Umbilical cord (tissue), 2 donors: ENCODE measurements around the gene FERMT3. TPM values are rescaled to one million over a fixed set of nuclear protein-coding genes. Genes with fewer than 3 reads are reported as not detected.

Experiments
- DNase-seq: peaks from one replicate; pipeline ENCODE4 v3.0.0-alpha.2; 2015; ENCODE audit warnings: low spot score
- total RNA-seq: library from RNA; depleted of rRNA; stranded (reverse); fragments of >200 nt; gene quantifications from one replicate; pipeline ENCODE4 v1.2.3, GENCODE V29; 2014; ENCODE audit warnings: low replicate concordance; ENCODE audit not compliant: insufficient read depth

Gene FERMT3
- total RNA-seq, 1 donor from 2014 or later: 14.2 TPM

DNA sequence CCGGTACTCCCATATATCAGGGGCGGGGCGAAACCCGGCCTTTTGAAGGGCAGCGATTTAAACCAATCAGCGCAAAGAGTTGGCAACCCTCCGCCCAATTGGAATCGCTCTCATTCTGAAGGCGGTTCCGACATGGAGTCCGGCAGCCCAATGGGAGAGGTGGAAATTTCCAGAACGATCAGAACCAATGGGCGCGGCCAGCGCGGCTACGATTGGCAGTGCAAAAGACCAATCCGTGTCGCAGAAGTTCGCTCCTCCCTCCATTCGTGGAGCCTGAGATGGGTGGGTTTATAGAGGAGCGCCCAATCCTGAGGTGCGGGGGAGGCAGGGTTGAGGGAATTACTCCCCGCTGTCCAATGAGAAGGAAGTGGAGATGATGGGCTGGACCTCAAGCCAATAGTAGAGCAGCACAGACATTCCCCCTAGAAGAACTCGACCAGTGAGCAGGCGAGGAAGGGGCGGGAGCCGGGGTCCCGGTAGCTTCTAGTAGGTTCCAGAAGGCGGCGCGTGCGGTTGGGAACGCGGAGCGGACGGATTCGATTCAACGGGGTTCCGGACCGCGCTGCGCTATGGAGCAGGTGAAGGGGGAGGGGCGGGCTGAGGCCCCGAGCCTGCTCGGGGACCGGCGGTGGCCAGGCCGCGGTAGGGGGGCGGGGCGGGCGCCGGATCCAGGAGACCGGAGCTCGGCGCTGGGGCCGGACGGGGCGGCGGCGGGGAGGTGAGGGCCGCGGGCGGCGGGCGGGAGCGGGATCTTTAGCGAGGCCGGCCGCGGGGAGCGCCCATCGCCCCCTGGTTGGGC is 20.6 kb upstream of the FERMT3 start, which contains the start of gene STIP1:
Gene STIP1, plus strand, starts transcription at position 479 of the 799 bp plus-strand sequence. Its CDS starts 91 bp downstream, at position 570.
- DNase-seq: peak; percentile 100

DNA sequence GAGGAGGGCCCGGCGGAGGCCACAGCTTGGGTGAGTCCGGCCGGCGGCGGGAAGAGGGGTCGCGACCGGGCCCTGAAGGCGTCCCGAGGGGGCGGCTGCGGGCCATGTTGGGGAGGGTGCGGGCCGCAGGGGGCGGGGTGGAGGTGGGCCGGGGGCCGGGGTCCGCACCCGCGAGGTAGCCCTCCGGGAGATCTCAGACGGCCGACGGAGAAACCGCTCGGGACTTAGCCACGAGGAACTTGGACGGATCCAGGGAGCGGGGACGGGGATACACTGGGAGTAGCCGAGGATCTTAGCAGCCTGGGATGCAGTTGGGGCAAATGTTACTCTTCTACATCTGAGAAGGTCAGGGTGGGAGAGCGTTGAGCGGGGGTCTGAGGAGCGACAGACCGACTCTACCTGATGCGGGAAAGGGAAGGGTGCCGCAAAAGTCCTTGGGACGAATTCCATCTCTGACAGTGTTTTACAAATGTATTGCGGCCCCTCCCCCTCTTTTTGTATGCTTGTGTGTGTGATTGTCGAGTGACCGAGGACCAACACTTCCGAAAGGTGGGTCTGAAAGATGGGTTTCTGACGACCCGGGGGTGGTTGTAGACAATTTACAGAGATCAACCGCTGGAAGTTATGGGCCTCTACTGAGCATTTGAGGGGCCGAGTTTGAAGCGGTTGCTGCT is 19.9 kb upstream of the FERMT3 start:
- peak; percentile 43 for DNase-seq

DNA sequence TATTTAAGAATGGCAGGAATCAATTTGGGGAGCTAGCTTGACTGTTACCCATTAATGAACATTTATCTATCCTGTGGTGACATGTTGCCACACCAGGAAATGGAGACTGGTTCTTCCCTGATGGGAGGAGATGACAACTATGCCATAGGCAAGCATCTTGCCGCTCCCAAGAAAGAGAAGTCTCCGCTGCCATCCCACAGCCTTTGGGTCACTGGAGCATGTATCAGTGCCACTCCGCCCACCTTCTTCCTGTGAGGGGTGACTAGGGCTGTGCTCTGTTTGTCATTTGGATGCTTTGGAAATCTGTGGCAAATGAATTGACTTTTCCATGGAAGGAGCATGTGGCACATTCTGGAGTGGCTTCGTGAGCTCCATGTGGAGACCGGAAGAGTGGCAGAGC is 14.1 kb upstream of the FERMT3 start:
- DNase-seq: no peak

DNA sequence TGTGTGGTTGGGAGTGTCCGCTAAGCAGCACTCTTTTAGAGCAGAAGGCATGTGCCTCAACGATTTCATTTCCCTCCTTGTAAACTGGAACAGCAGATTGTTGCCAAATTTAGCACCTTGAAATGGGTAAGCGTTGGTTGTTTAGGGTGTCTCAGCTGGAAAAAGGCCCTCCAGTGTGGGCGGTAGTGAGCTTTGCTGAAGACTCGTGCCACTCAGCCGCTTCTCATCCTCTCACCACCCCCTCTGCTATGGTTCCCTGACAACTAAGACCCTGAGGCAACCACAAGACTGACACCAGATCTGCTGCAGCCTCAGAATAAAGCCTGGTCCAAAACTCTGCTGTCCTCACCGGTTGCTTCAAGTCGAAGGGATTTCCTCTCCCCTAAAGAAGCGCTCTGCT is 9.9 kb upstream of the FERMT3 start:
- DNase-seq: no peak

DNA sequence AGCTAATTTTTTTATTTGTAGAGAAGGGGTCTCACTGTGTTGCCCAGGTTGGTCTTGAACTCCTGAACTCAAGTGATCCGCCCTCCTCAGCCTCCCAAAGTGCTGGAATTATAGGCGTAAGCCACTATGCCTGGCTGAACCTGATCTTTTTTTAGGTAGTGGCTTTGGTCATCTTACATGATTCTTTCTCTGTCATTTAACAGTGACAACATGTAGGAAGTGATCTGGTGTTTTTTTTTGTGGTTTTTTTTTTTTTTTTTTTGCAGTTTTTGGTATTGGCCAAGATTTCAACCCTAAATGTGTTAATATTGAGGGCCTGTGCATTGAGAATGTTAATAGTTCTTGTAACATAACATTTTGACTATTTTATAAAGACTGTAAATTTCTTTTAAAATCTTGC is 8.0 kb upstream of the FERMT3 start:
- DNase-seq: no peak

DNA sequence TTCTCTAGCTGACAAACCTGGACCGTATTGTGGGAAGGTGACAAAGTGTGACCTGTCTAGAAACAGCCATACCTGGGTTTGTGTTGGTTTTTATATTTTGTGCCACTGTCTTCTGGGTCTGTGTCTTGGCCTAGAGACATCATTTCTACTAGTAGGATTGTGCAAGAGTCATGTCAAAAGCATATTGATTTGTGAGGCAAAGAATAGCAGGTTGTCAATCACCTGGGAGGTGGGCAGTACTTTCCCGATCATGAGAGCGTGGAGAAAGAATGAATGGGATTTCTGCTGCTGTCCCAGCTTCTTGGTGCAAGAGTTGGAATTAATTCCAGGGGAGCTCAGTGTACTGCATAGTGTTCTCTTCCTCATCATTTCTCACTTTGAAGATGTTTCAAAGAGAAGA is 5.0 kb upstream of the FERMT3 start:
- no peak for DNase-seq

DNA sequence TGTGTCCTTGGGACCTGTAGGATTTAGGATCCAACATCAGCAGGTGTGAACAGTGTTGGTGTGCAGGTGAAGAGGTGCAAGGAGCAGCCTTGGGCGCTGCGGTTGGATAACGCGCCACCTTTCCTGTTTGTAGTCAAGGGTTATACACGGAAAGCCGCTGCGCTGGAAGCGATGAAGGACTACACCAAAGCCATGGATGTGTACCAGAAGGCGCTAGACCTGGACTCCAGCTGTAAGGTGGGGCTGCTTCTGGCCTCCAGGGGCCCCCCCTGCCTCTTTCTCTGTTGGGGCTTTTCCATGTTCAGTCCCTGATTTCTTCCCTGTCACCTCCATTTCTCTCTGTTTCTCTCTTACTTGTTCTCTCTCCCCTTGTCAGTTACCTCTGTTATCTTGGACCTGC is 3.5 kb upstream of the FERMT3 start:
- no peak for DNase-seq

DNA sequence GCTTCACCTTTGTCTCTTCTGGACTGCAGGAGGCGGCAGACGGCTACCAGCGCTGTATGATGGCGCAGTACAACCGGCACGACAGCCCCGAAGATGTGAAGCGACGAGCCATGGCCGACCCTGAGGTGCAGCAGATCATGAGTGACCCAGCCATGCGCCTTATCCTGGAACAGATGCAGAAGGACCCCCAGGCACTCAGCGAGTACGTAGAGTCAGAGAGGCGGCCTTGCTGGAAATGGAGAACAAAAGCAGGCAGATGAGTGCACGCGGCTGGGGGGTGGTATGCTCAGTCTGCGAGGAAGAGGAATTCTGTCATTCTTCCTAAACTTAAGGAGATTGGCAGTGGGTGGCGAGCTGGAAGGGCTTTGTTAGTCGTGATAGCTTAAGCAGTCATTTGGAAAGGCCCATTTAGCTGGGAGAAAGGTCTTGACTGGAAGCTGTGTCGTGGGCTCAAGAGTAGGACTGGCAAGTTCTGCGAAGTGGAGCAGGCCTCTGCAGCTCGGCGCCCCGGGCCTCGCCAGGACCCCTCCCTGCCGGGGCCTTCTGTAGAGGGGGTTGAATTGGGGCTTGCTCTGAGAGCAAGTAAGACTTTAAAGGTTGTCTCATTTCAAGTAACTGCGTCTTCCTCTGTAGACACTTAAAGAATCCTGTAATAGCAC is 3.0 kb upstream of the FERMT3 start:
- no peak for DNase-seq

DNA sequence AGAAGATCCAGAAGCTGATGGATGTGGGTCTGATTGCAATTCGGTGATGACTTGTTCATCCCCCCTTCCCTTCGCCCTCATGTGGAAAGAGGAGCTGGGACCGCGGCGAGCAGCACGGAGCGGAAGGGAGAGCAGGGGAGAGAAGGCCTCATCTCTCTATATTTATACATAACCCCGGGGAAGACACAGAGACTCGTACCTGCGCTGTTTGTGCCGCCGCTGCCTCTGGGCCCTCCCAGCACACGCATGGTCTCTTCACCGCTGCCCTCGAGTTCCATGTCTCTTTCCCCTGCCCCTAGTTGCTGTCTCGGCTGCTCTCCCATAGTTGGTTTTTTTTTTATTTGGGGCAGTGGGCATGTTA is 2.5 kb upstream of the FERMT3 start:
- DNase-seq: no peak

DNA sequence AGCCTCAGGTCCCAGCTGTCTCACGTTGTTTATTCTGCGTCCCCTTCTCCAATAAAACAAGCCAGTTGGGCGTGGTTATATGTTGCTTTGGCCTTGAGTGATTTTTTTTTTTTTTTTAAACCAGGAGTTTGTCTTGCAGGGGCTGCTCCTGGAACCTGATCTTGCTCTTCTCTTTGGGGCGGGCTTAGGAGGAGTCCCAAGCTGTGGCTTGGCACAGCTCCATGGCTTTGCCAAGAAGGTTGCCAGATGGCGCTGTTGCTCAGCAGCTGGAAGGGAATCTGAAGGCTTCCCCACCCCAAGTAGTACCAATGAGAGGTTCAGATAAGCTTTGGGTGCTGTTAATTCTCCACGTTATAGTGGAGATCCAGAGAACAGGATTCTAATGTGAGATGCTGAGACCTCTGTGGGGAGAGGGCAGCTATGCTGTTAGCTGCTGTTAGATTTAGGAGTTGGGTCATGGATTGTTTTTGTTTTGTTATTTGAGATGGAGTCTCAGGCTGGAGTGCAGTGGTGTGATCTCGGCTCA is 2.0 kb upstream of the FERMT3 start:
- DNase-seq: peak; percentile 93

DNA sequence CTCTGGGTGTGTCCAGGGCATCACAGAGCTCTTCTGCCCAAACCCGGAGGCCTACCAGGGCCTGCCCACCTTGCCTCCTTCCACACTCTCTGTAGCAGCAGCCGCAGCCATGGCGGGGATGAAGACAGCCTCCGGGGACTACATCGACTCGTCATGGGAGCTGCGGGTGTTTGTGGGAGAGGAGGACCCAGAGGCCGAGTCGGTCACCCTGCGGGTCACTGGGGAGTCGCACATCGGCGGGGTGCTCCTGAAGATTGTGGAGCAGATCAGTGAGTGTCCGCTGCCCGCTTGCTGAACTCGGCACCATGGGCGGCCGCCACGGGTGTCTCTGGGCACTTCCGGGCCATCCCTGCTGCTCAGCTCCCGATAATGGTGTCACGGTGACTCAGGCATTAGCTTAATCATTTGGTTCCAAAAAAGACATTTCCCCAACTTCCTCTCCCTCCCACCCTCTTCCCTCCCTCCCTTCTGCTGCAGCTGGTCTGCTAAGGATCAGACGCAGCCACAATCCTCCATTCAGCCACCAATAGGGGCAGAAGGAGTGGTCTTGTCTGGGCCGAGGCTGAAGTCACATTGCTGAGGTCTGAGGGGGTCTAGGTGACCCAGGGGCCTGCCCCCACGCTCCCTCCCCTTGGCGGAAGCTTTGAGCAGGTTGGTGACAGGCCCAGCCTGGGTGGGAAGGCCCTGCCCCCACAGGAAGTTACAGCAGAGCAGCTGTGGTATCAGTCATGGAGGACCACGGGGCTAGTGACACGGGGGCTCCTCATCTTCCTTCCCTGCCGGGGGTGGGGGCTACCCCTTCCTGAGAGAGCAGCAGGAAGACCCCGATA is 950 bp downstream of the FERMT3 start:
- DNase-seq: peak; percentile 39

DNA sequence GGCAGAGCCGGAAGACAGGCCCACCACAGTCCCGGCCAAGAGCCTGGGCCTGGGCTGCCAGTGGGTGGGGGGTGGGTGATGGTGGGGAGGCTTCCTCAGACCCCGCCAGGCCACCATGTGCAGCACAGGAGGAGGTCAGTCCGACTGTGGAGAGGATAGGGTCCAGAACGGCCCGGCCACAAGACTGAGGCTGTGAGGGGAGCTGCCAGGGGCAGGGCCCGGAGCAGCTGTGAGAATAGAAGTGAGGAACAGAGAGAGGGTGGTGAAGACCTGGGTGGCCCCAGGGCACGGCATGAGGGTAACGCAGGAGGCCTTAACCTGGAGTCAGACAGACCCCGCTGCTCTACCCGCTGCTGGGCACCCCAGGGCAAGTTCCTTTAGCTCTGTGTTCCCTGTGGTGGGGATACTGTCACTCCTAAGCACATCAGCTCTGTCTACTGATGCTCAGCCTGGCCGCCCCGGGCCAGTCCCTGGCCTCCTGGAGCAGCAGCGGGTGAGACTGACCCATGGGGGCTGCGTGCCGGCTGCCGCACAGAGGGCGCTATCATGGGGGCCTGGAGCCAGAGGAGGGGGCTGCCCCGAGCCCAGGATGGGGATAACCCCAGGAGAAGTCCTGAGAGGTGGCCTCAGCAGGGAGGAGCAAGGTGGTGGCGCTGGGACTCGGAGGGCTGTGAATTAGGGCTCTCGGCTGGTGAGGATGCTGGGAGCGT is 1.7 kb downstream of the FERMT3 start:
- no peak for DNase-seq

DNA sequence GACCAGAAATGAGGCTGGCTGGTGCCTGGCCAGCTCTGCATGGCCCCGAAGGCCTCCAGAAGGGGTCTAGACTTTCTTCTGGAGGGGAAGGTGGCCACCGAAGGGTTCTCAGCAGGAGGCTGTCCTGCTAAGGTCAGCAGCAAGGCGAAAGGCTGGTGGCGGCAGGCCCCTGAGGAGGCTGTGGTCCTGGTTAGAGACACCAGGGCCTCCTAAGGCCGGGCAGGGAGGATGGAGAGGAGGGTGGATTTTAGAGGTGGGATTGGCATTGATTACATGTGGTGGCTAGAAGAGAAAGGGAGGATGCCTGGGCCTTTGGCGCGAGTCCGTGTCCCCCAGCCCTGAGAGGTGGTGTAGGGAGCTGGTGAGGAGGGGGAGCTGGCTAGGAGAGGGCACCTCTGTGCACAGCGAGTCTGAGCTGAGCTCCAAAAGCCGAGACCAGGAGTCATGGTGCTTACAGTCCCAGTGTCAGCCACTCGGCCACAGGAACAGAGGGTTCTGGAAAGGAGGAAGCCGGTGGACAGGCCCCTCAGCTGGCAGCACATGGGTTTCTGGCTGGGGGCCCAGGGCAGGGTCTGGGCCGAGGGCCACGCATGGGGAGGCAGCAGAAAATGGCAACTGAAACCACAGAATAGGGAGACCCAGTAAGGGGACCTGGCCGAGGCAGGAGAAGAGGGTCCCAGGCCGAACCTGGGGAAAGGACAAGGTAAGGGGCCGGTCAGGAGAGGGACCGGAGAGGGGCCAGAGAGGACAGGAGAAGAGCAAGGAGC is 2.5 kb downstream of the FERMT3 start:
- DNase-seq: no peak

DNA sequence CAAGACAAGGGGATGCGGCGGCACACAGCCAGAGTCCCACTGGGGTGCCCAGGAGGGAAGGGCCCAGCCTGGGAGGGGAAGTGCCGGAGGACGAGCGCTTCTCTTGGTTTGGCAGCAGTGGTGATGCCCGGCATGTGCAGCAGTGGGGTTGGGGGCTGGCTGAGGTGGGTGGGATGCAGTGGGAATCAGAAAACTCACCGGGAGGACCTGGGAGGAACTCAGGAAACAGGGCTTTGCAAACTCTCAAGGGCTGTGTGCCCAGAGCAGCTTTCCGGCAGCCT is 3.0 kb downstream of the FERMT3 start:
- no peak for DNase-seq

DNA sequence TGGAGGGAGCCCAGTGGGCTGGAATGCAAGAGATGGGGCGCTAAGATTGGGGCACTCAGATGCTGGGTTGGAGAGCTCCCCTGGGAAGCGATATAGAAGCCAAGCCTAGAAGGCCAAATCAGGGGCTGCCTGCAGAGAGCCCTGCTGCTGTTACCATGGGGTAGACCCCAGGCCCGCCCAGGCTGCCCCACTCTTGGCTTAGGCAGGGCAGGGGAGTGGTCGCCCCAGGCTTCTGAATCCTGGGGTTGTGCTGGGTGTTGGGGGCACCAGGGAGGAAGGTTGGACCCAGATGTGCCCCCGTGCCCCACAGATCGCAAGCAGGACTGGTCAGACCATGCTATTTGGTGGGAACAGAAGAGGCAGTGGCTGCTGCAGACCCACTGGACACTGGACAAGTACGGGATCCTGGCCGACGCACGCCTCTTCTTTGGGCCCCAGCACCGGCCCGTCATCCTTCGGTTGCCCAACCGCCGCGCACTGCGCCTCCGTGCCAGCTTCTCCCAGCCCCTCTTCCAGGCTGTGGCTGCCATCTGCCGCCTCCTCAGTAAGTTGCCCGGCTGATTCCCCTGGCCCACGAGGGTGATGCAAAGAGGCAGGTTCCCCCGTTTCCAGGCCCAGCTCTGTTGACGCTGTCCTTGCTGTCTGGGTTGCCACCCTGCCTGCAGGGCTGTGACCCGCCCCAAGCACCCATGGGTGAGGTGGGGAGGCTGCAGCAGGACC is 3.9 kb downstream of the FERMT3 start:
- no peak for DNase-seq

DNA sequence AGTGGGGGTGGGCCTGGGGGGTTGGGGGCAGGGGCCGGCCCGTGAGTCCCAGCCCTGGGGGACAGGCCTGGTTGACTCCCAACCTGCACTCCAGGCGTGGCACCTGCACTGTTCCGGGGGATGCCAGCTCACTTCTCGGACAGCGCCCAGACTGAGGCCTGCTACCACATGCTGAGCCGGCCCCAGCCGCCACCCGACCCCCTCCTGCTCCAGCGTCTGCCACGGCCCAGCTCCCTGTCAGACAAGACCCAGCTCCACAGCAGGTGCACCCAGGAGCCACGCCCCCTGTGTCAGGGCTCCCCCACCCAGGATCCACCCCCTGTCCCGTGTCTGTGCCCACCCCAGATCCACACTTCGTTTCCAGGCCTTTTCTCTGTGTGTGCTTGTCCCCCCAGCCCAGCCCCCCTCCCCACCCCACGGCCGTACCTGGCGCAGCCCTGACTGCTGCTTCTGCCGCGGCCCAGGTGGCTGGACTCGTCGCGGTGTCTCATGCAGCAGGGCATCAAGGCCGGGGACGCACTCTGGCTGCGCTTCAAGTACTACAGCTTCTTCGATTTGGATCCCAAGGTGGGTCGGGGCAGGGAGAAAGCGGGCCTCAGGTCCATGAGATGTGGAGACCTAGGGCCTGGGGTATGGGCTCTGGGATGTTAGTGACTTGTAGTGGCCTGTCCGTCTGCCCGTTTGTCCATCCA is 4.8 kb downstream of the FERMT3 start:
- no peak for DNase-seq

DNA sequence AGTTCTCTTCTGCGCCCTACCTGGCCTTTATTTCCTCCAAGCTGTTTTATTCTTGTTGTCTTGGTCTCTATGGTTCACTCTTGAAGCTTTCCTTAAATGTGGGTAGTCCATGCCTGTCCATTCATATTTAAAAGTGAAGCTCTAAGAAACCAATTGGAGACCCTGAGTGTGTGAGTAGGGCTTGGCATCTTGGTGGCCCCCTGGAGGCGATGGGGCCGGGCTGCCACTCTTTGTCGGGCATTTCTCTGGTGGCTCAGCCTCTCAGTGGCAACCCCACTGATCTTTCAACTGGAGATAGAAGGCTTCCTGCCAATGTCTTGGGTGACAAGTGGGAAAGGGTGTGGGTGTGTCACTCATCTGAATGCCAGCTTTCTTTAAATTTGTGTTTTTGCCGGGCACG is 10.4 kb downstream of the FERMT3 start:
- DNase-seq: no peak

DNA sequence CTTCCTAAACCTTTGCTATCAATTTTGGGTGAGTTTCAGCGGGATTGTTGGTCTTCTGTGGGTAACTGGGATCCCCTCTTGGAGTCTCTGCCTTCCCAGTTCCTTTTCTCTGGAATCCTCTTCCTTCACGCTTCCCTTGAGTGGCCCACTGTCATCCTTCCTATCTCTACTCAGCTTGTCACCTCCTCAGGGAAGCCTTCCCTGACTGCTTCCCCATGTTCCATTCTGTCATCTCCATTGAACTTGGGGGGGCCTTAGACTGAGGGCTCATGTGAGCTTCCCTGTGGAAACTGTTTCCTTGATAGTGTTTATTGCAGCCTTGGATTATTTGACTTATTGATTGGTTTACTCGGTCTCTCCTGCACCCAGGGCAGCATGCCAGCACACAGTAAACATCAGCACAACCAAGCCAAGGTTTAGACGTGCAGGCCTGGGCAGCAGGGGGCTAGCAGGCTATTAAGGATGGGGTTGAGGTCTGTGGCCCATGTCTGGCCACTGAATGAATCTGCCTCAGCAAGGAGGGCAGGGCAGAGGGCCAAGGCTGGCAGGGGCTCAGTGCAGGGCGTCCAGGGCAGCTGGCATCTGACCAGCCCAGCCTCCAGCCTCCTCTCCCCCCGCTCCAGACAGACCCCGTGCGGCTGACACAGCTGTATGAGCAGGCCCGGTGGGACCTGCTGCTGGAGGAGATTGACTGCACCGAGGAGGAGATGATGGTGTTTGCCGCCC is 12.3 kb downstream of the FERMT3 start:
- no peak for DNase-seq

DNA sequence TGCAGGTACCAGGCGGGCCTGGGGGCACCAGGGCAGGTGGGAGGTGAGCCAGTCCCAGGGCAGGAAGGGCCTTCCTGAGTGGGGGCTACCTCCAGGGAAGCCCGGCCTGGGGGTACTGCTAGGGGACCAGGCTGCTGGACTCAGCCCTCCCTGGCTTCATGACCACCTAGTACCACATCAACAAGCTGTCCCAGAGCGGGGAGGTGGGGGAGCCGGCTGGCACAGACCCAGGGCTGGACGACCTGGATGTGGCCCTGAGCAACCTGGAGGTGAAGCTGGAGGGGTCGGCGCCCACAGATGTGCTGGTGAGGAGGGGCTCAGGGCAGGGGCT is 12.8 kb downstream of the FERMT3 start:
- DNase-seq: no peak
